NCI-H2029 (cell line): Measurements from ENCODE around the gene ING5.

Experiments used
- DNase-seq: peaks from one replicate; lab custom pipeline; 2025; lab: John Stamatoyannopoulos, UW

The ING5 gene

GRCh38 chr2:241776336-241777169, 74.7 kb downstream of the ING5 start, which contains the start of gene GAL3ST2:
GAL3ST2 (plus strand) TSS chr2:241776822; CDS start chr2:241776956, 134 bp downstream.
- no peak for DNase-seq

DNA sequence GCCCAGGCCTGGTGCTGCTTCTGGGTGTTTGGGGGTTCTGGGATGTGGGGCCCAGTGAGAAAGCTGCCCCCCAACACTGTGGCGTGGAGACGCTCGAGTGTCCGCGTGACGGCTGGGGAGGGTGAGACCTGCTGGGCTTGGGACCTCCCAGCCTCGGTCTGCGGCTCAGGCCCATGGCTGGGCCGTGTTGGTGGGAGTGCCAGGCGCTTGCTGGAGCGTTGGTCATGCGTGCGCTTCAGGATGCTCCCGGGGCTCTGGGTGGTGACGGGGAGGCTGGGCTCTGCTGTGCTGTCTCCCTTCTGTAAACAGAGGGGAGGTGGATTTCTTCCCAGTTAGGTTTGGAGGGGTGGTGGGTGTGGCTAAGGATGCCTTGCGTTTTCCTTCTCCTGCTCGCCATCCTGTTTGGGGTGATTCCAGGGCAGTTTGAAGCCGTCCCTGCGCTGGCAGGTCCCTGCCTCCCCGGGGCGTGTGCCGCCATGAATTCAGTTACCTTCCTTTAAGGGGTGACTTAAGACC, 75.4 kb downstream of the ING5 start:
- DNase-seq, result no peak

GRCh38 chr2:241777686-241778627, 76.1 kb downstream of the ING5 start:
- no peak for DNase-seq
